Measurements from ENCODE around the gene BCL11A.

BCL11A gene

GRCh38 chr2:60524874-60525273 is 28.6 kb downstream of the BCL11A start:
- TF ChIP-seq ZFP30 (CRISPR knock-in tag; IDR thresholded peaks at IDR 0.05) (no peak), CSRNP3 (CRISPR knock-in tag; IDR thresholded peaks at IDR 0.05) (no peak), RARB (CRISPR knock-in tag; IDR thresholded peaks at IDR 0.05) (no peak), TSHZ2 (CRISPR knock-in tag; IDR thresholded peaks at IDR 0.05) (no peak), OSR1 (CRISPR knock-in tag; IDR thresholded peaks at IDR 0.05) (no peak), ZC3H10 (CRISPR knock-in tag; IDR thresholded peaks at IDR 0.05) (no peak), ZFP3 (CRISPR knock-in tag; IDR thresholded peaks at IDR 0.05) (no peak), CSDC2 (CRISPR knock-in tag; IDR thresholded peaks at IDR 0.05) (no peak), ARNTL (CRISPR knock-in tag; IDR thresholded peaks at IDR 0.05; ENCODE audit: borderline replicate concordance, low read depth) (no peak), TCF4 (CRISPR knock-in tag; IDR thresholded peaks at IDR 0.05; ENCODE audit: borderline replicate concordance) (no peak), ZNF8 (CRISPR knock-in tag; IDR thresholded peaks at IDR 0.05) (no peak), TOX (CRISPR knock-in tag; IDR thresholded peaks at IDR 0.05; ENCODE audit: borderline replicate concordance) (no peak), PPARA (CRISPR knock-in tag; IDR thresholded peaks at IDR 0.05; ENCODE audit: borderline replicate concordance) (no peak), CREB5 (CRISPR knock-in tag; IDR thresholded peaks at IDR 0.05; ENCODE audit: low read depth) (no peak), PATZ1 (CRISPR knock-in tag; IDR thresholded peaks at IDR 0.05; ENCODE audit: borderline replicate concordance) (no peak), ZNF70 (CRISPR knock-in tag; IDR thresholded peaks at IDR 0.05) (no peak), POU6F1 (CRISPR knock-in tag; IDR thresholded peaks at IDR 0.05; ENCODE audit: borderline replicate concordance, low read depth) (no peak), ZNF565 (CRISPR knock-in tag; conservative IDR thresholded peaks at IDR 0.05; ENCODE audit: low read depth) (no peak)
- no peak for ATAC-seq

- no peak for ATAC-seq
- TF ChIP-seq ESRRG (CRISPR knock-in tag; IDR thresholded peaks at IDR 0.05) = no peak
- TF ChIP-seq POU6F1 (CRISPR knock-in tag; IDR thresholded peaks at IDR 0.05; ENCODE audit: borderline replicate concordance, low read depth) = no peak
- no peak for TF ChIP-seq ZFP30 (CRISPR knock-in tag; IDR thresholded peaks at IDR 0.05)
- no peak for TF ChIP-seq ZC3H10 (CRISPR knock-in tag; IDR thresholded peaks at IDR 0.05)
- no peak for TF ChIP-seq PPARA (CRISPR knock-in tag; IDR thresholded peaks at IDR 0.05; ENCODE audit: borderline replicate concordance)
- no peak for TF ChIP-seq TCF4 (CRISPR knock-in tag; IDR thresholded peaks at IDR 0.05; ENCODE audit: borderline replicate concordance)
- TF ChIP-seq PATZ1 (CRISPR knock-in tag; IDR thresholded peaks at IDR 0.05; ENCODE audit: borderline replicate concordance) = no peak
- no peak for TF ChIP-seq ZNF70 (CRISPR knock-in tag; IDR thresholded peaks at IDR 0.05)
- TF ChIP-seq GLIS3 (CRISPR knock-in tag; IDR thresholded peaks at IDR 0.05) = no peak
- no peak for TF ChIP-seq BACH2 (CRISPR knock-in tag; IDR thresholded peaks at IDR 0.05; ENCODE audit: borderline replicate concordance)
- no peak for TF ChIP-seq ZNF8 (CRISPR knock-in tag; IDR thresholded peaks at IDR 0.05)
- TF ChIP-seq ISL1 (CRISPR knock-in tag; IDR thresholded peaks at IDR 0.05) = no peak
- TF ChIP-seq ZFP3 (CRISPR knock-in tag; IDR thresholded peaks at IDR 0.05) = no peak
- TF ChIP-seq CSRNP3 (CRISPR knock-in tag; IDR thresholded peaks at IDR 0.05) = no peak
- no peak for TF ChIP-seq OSR1 (CRISPR knock-in tag; IDR thresholded peaks at IDR 0.05)
- no peak for TF ChIP-seq ZNF565 (CRISPR knock-in tag; conservative IDR thresholded peaks at IDR 0.05; ENCODE audit: low read depth)
- no peak for TF ChIP-seq SNAI2 (CRISPR knock-in tag; IDR thresholded peaks at IDR 0.05)
- no peak for TF ChIP-seq RARB (CRISPR knock-in tag; IDR thresholded peaks at IDR 0.05)
Observed at GRCh38 chr2:60523963-60524362, 29.5 kb downstream of the BCL11A start.

Measured in SK-N-SH treated with all-trans-retinoic acid at 6 μM for 48 hours (cell line).